HG02870 (cell line): ENCODE results near the gene OR2S2.
"Not testable (repeated sequence)": the region's sequence is repeated elsewhere in the genome, so short reads cannot be mapped to it uniquely, and the experiment has no call there.

Experiments used
- ATAC-seq: cut with Tn5 transposase; IDR thresholded peaks from one replicate; pipeline ENCODE4 v1.9.1; 2021; ENCODE audit warnings: mild to moderate bottlenecking, moderate library complexity; ENCODE audit not compliant: unreplicated experiment

OR2S2 gene

DNA sequence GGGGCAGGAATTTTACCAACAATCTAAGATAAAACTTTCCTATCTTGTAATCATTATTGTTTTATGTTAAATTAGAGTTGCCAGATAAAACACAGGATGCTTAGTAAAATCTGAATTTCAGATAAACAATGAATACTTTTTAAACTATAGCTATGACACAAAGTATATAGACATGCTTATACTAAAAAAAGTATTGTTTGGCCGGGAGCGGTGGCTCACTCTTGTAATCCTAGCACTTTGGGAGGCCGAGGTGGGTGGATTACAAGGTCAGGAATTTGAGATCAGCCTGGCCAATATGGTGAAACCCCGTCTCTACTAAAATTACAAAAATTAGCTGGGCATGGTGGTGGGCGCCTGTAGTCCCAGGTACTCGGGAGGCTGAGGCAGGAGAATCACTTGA lies 23.9 kb downstream of the OR2S2 start:
- ATAC-seq = not testable (repeated sequence)

DNA sequence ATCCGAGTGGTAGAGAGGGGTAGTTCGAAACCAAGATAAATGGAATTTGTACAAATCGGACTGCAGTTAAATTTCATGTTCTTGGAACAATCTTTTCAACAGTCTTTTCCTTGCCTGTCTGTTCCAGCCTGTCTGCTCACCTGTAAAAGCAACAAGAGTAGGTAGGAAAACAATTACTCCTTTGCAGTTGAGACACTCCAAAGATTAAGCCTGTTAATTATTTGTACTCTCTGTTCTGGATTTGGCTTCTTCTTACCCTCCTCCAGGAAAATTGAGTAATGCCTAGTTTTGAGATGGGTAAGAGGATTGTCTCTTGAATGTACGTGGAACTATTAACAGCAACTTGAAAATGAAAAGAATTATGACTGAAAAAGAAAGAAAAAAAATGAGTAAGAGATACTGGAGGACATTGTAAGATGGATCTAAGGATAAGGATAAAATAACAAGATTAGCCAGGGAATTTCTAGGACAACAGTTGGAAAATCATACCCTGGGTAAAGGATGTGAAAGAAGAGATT lies 24.3 kb downstream of the OR2S2 start:
- no peak for ATAC-seq

DNA sequence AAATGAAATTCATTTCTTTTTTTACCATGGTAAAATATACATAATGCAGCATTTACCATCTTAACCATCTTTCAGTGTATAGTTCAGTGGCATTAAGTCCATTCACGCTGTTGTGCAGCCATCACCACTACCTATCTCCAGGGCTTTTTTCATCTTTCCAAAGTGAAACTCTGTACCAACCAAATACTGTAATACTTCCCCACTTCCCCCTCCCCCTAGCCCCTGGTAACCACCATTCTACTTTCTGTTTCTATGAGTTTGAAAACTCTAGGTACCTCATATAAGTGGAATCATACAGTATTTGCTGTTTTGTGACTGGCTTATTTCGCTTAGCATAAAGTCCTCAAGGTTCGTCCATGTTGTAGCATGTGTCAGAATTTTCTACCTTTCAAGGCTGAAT lies 25.2 kb downstream of the OR2S2 start:
- ATAC-seq = no peak

DNA sequence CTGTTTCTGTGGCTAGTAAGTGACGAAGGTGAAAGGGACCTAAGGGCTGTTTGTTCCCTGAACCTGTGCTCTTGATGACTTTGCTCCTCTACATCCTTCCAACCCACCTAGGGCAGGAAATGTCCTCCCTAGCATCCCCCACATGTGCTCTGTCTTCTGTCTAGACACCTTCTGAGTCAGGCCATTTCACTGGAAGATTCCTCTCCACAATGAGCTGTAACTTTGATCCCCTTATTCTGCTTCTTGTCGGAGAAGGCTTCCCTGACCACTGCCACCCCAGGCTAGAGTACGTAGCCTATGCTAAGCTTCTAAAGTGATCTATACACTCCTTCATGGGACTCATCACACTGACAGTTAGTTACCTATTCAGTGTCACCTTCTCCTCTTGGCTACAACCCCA lies 27.0 kb downstream of the OR2S2 start:
- ATAC-seq = no peak

DNA sequence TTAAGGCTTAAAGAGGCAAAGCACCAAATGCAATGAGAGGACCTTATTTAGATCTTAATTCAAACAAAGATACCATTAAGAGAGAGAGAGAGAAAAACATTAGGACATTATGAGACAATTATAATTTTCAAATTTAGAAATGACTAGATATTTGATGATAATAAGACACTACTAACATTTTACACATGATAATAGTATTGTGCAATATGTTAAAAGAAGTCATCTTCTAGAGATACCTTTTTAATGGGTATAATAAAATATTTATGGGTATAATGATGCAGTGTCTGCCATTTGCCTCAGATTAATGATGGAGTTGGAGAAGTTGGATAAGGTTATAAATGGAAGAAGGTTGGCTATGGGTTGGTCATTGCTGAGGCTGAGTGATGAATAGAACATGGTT lies 27.4 kb downstream of the OR2S2 start:
- ATAC-seq = no peak

DNA sequence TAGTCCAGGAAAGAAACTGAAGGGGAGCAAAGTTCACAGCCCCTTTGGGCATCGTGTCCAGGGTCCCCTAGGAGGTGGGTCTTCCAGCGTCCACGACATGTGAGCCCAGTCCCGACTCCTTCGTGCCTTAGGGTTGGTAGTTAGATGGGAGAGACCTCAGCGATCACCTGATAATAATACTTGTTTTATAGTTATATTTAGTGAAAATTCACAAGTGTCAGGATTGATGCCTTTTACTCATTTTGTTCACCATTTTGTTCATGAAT lies 28.6 kb downstream of the OR2S2 start:
- no peak for ATAC-seq

DNA sequence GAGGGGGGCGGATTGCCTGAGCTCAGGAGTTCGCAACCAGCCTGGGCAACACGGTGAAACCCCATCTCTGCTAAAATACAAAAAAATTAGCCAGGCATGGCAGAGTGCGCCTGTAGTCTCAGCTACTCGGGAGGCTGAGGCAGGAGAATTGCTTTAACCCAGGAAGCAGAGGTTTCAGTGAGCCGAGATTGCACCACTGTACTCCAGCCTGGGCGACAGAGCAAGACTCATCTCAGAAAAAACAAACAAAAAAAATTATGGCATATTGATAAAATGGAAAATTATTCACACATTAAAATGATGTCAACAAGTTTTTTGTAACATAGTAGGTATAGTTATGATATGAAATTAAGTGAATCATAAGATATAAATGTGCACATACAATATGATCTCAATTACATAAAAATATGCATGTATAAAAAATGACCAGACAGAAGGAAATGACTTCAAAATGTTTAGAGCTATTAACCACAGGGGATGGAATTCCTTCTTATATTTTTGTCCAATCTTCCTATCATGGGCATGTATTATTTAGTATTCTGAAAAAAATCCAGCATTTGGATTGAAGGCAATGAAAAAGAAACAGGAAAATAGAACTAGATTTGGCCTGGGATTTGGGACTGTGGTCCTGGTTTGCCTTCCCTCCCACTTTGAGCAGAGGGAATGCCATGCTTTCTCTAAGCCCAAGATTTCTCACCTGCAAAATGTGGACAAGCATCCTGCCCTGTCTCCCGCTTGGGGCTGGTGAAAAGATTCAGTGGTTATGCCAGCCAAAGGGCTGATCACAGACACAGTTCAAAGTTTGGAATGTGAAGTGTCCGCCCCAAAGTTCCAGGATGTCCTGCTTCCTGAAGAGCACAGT lies 29.1 kb downstream of the OR2S2 start:
- no peak for ATAC-seq

DNA sequence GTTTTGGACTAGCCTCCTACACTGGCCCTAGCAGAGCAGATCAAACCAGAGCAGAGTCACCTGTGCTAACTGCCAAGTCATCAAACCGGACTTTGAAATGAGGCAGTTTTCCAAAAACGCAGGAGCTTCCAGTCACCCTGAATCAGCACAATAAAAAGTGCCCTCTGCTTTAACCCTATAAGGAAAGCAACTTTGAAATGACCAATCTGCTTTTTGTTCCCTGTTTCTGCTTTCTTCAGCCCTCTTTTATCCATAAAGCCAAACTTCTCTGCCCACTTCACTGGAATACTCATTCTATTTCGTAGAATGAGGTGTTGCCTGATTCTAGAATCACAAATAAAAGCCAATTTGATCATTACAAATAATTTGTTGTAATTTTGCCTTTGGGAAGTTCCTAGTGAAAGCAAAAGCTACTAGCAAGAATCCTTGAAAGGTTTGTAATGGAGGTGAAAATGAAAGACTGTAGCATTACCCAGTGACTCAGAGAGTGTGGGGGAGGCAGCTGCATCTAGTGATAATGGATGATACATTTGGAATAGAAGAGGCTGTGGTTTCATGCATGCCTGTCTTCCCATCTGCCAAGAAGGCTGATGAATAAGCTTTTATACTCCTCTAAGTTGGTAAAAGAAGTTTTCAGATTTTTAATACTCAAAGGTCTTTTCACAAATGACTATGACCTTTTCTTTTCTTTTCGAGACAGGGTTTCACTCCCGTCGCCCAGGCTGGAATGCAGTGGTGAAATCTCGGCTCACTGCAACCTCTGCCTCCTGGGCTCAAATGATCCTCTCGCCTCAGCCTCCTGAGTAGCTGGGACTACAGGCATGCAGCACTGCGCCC lies 33.8 kb downstream of the OR2S2 start:
- no peak for ATAC-seq

DNA sequence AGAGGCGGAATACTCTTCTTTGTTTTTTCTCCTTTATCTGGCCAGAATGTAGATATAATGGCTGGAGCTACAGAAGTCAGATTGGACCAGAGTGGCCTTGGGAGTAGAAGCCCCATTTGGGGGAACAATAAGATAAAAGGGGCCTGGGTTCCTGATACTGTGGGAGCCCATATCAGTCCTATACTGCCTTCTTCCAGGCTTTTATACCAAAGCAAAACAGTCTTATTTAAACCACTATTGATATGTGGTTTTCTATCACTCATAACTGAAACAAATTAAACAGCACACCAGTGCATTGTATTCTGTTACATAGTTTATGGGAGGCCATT lies 34.4 kb downstream of the OR2S2 start:
- ATAC-seq = no peak

DNA sequence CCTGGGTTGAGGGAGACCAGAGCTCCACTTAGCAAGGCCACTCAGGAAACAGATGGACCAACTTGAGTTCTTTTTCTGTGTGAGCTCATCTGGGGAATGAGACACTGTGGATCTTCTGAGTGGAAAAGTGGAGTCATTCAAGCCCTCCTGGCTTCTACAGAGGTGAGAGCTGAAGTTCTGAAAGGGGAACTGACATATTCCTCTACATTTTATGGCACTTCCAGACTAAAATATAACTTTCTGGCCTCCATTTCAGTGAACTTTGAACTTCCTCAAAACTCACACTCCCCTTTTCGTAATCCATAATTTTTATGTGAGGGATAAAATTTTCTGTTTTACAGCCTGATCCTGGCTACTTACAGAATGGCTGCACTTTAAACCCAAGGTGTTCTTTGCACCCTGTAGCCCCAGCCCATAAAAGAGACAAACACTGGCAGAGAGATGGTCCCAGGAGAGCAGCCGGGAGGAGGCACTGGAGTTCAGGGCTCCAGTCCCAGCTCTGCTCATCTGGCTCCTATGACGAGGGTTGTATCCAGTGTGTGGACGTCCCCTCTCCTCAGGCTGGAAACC lies 37.8 kb downstream of the OR2S2 start:
- ATAC-seq = no peak

DNA sequence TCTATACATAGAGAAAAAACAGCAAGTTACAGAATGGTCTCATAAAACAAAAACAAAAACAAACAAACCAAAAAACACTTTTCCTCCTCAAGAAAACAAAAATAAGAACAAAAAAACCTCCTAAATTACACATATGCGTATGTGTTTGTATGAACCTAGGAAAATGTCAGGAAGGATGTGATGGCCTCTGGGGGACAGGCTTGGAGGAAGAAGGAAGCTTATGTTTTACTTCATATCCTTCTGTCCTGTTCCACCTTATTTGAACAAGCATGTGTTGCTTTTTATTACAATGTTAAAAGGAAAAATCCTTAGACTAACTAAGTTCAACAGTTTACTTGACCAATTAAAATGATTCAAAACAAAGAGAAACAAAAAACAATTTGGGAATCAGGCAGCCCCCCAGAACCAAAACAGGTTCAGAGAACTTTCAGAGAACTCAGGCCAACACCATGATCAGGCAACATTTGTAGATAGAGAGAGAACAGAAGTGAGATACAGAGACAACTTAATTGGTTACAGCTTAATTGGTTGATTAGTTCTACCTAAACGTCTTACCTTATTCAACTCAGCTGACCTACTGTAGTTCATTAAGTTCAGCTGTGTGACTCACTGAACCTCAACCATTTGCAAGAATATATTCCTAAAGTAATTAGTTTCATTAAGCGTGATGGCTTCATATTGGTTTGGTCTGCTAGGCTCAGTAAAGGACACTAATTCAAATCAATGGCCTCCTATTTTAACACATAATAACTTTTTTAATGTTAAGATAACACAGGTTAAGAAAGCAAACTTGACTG lies 38.5 kb downstream of the OR2S2 start:
- no peak for ATAC-seq

DNA sequence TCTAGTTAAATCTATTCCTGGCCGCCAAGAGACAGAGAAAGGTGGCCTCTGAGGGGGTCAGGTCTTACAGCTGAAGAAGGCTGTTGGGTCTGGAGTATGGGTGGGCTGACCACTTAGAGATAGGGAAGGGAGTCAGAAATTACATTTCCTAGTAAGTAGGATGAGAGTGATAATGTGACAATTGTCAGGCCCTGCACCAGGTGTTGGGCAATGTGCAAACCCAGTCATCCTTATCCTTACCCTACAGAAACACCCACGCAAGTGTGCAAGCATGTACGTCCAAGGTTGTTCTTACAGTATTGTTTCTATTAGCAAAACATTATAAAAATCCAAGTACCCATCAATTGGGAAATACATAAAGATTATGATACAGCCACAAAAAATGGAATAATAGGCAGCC lies 39.2 kb downstream of the OR2S2 start:
- ATAC-seq = no peak

DNA sequence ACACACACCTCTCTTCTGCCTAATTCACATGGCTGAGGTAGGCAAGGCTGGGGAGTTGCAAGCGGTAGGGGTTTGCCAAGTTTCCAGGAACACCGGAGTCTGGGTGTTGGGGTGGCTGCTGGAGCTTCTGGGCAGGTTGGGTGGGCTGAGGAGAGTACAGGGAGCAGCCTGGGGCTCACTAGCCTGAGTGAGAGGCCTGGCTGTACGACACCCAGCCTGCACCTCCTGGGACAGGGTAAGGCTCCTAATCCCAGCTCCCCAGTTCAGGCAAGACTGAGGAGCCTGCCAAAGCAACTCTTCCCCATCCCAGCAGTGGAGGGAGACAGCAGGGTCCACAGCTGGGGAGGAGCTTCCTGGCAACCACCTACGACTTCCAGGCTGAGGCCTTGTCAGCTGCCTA lies 40.7 kb downstream of the OR2S2 start:
- ATAC-seq = no peak

DNA sequence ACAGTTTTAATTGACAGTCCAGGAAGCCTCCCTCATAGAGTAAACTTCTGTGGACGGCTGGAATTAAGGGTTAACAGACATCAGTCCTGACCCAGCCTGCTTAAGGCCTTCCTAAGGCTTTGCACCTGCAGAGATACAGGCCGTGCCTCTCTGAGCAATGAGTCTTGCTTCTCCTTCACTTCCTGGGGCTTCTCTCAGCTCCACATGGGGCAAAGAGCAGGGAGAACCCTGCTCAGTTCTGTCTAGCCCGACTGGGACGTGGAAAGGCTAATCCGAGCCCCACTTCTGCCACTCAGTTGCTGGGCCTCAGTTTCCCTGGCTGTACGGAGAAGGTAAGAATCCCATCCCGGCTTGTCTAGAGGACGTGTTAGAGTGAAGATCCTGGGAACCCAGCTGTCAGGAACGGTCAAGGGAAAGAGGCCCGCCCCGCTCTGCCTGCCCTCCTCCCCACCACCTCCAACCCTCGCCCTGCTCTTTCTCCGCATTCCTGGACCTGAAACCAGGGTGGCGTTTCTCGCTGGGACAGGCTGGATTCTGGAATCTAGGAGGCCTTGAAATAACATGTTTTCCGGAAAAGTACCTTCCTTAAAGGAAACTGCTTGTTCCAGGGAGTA lies 42.2 kb downstream of the OR2S2 start:
- no peak for ATAC-seq

DNA sequence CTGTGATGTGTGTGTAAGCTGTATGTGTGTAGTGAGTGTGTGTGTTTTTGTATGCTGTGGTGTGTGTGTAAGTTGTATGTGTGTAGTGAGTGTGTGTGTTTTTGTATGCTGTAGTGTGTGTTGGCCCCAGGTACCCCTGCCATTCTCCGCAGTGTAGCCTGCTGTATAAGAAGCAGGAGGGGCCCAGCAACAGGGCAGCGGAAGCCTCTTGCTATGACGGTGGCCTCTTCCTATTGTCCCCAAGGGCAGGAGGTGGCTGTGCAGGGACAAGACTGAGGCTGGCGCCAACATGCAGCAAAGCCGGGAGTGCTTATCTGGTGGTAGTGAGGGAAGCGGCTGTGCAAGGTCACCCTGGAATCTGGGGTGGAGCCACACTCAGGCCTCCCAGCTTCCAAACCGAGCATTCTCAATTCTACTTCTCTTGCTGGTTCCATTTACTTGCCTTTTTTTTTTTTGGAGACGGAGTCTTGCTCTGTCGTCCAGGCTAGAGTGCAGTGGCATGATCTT lies 43.6 kb downstream of the OR2S2 start:
- ATAC-seq = no peak

DNA sequence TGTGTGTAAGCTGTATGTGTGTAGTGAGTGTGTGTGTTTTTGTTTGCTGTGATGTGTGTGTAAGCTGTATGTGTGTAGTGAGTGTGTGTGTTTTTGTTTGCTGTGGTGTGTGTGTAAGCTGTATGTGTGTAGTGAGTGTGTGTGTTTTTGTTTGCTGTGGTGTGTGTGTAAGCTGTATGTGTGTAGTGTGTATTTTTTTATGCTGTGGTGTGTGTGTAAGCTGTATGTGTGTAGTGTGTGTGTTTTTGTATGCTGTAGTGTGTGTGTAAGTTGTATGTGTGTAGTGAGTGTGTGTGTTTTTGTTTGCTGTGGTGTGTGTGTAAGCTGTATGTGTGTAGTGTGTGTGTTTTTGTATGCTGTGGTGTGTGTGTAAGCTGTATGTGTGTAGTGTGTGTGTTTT lies 44.5 kb downstream of the OR2S2 start:
- not testable (repeated sequence) for ATAC-seq

DNA sequence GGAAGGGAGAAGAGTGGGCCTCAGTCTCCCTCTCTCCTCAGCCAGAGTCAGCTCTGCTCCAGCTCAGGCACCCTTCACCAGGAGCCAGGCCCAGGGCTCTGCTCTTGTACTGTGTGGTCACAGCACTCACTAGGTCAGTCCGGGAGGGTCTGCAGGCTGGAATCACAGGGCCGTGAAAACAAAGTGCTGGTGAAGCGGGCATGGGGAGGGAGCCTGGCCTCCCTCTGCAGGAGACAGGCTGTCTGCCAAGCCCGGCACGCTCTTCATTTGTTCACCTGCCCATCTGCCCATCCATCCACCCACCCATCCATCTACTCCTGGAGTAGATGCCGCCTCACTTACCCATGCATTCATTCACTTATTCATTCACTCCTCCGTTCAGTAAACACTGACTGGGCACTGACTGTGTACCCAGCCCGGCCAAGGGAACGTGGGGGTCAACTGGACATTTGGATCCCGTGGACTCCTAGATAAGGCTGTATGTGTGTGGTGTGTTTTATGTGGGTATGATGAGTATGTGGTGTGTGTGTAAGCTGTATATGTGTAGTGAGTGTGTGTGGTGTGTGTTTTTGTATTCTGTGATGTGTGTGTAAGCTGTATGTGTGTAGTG lies 45.1 kb downstream of the OR2S2 start:
- no peak for ATAC-seq

DNA sequence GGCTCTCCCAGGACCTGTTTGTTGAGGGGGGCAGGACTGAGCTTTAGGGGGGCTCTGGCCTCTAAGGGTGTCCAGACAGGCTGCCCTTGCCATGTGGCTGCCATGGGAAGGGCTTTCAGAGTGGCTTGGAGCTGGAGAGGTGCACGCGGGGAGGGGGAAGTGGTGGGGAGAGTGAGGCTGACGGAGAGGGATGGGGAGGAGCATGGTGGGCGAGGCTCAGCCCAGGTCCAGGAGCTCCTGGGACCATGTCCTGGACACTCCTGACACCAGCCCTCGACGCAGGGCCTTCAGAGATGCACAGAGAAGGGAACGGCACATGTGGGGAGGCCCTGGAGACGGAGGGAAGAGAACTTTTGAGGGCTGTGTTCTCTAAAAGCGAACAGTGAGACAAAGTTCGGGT lies 46.3 kb downstream of the OR2S2 start:
- no peak for ATAC-seq

DNA sequence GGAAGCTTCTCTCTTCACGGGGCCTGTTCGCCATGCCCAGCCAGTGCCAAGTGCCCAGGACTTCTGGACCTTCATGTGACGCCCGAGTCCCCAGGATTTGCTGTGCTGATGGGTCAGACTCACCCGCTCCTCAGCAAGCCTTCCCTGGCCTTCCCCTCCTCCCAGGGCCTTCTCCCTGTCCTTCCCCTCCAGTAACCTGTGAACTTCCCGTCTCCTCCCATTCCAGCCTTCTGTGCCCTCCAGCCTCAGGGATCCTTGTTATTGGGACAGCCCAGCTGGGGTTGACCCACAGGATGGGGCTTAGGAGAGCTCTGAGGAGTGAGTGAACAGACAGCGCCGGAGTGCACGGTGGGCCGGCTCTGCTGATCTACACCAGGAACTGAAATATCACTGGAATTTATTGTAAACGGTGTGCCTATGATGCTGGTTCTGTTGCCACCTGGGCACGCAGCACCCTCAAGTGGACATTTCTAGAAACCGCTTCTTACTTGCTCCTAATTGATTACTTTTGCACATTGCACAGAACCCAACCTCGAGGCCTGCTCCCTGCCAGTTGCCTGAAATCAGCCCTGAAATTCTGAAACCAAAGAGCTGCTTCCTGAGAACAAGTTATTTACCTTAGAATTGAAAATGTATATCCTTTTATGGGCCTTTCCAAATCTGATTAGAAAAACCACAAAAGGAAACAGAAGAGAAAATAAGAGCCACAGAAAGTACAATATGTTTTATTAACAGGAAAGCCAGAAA lies 47.2 kb downstream of the OR2S2 start:
- ATAC-seq = no peak
